ENCODE results near the gene GATA2.

The GATA2 gene

DNA sequence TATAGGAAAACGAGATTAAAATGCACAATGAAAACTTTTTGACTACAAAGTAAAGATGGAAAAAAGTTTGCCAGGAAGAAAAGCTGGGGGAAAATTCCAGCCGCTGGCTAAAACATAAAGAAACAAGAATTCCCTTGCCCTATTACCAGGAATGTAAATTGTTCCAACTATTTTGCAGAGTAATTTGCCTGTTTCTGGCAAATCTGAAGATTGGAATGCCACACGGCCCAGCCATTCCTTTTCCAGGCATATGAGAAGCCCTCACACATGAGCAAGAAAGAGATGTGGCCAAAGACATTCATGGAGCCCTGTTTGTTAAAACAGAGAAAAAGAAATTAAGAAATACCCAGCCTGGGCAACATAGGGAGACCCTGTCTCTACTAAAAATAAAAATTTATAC, 8.4 kb upstream of the GATA2 start:
- no peak for DNase-seq

DNA sequence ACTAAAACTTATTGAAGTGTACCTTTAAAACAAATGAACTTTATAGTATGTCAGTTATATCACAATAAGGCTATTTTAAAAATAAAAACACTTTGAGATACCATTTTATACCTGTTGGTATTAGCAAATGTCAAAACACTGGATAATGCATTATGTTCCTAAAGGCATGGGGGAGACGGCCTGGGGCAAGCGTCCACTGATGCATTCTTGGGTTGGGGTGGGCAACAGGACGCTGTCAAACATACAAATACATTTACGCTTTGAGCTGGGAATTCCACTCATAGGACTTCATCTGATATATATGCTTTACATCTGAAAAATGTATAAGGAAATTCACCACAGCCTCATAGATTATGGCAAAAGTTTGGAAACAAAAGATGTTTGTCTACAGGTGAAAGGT, 7.6 kb upstream of the GATA2 start:
- DNase-seq: no peak

DNA sequence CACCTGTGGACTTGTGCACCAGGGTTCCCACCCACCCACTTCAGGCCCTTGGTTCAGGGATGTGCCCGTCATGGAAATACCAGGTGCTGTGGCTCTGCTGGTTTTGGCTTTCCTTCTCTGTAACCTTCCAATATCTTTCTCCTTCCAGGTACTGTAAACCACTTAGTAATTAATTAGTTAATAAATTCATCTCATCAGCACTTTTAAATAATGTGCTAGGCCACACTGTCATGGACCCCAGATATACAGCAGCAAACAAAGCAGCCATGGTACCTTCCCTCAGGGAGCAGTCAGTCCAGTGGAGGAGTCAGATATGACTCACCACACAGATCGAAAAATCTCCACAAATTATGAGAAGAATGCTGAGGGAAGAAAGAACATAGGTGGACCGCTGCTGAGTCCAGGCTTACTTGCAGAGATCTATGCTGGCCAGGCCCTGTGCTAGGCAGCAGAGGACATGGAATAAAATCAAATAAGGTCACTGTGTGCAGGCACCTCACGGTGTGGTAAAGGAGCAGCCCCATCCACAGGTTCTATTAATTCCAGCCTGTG, 6.8 kb upstream of the GATA2 start:
- DNase-seq: no peak

DNA sequence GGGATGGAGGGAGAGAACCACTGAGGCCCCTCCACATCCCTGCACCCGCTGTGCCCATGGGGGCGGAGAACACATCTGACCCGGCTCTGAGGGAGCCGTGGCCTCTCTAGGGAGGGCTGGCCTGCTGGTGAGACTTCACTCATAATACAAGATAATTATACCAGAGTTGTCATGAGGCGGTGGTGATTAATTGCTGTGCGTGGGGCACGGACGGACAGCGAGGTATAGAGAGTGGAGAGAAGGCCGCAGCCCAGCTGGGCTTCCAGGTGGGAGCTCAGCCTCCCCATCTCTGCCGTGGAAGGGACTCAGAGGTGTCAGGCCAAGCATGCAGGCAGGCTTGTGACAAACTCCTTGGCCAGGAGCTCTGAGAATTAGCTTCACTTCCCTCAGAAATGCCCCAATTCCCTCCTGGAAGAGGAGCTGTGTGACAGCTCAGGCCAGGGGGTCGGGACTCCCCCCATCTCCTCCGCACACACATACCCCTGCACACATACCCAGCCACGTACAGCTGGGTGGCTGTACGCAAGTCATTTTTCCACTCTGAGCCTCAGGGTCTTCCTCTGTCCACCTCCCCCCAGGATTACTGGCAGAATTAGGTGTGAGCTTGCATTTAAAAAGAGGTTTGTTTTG, 6.0 kb upstream of the GATA2 start:
- no peak for DNase-seq

DNA sequence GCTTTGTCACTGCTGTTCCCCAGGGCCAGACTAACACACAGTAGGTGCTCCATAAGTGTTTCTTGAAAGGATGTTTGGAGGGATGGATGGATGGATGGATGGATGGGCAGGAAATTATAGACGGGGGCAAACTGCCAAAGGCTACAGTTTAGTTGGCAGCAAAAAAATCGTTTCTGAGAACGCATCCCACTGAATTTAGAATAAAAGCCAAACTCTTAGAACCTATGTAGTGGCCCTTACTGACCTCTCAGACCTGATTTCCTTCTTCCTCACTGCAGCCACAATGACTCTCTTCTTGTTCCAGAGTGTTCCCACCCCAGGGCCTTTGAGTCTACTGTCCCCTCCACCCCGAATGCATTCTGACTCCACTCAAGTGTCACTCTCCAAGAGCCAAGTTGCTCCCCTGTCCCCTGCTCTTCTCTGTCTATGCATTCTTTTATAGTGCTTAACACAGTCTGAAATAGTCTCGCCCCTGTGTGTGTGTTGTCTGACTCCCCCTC, 5.2 kb upstream of the GATA2 start:
- no peak for DNase-seq

DNA sequence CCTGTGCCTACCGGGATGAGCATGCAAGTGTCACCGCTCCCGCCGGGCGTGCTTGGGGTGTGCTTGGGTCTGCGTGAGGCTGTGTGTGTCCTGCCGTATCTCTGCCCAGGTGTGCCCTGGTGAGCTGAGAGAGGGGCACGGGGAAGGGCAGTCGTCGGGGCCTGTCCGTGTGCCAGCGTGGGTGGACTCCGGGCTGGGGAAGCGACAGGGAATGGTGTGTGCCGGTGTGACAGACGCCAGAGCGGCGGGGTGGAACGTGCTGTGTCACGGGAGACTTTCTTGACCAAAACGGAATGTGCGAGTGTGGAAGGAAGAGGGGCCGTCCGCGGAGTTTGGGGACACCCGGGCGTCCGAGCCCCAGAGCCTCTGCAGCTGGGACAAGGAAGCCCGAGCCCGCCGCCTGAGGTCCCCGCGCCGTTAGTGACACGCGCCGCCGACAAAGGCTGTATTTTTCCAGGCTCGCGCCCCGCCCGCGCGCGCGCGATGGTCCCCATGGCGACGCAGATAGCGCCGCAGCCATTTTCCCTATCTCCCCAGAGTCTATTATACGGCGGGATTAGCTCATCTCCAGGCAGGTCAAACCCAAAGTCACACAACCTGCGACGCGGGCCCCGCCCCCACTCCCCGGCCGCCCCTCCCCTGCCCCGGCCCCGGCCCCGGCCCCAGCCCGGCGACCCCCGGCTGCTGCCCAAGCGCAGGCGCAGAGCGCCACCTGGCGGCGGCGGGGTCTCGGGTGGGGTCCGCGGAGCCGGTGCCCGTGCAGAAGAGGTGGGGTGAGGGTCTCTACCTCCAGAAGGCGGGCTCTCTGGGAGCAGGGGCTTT, 4.5 kb upstream of the GATA2 start:
- DNase-seq: peak; percentile 51

DNA sequence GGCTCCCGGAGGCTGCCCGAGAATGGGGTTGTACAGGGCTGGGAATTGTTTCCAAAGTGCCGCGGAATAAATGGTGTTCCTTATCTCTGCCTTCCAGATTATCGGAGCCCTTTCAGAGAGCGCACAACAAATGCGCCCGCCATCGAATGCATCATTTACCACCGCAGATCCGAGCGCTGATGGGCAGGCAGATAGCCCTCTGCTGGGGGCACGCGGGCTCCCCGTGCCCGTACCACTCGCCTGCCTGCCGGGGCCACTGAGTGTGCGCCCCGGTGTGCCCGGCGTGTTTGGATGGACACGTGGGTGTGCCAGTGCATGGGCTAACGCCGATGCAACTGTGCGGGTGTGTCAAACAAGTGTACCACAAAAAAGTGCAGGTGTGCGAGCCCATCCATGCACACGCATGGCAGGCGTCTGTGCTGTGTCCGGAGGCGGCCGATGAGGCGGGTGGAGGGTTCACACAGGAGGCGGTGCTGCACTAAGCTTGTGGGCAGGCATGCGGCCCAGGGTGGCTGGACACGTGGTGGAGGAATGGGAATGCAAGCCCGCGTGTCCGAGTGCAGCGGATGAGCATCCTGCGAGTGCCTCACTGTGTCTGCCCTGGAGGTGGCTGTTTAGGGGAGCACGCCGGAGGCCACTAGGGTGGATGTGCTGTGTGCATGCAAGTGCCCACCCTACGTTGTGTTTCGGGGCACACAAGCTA, 3.8 kb upstream of the GATA2 start:
- DNase-seq: no peak

DNA sequence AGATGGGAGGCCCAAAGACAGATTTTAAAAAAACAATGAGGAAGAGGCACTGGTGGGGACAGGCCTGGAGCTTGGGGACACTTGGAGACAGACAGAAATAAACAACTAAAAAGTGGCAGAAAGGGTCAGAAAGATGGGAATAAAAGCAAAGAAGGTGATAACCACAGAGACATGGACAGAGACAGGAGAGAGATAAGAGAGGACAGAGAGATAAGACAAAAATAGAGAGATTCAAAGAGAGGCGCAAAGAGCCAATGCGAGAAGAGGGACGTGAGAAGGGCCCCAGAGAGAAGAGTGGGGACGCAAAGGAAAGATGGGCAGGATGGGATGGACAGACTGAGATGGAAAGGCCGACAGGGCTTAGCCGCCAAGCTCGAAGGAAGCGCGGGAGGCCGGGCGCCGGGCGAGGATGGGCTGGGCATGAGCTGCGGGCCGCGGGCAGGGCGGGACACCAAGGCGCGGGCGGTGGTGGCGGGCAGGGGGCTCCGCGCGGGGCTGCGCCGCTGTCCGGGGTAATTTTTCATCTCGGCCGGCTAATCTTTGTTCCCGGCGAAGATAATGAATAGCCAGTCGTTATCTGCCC, 3.1 kb upstream of the GATA2 start:
- no peak for DNase-seq

DNA sequence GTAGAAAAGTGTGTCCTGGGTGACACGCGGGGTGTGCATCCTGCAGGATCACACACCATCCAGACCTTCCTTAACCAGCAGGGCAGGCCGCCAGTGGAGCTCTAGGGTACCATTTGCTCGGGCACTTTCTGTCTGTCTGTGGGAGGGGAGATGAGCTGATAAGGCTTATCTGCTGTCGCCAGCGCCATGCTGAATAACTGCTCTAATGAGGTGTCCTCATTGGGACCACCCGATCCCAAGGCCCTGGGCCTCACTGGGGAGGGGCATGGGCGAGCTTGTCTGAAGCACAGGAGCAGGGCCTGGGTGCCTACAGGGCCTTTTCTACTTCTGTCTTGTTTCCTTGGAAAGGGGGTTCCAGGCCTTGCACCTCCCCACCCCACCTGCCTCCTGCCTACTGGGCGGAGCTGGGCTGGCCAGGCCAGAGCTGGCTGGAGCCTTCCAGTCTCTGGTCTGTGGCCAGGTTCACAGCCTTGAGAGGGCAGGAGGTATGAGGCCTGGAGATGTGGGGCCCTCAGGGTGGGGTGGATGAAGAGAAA, 2.5 kb upstream of the GATA2 start:
- DNase-seq: no peak

DNA sequence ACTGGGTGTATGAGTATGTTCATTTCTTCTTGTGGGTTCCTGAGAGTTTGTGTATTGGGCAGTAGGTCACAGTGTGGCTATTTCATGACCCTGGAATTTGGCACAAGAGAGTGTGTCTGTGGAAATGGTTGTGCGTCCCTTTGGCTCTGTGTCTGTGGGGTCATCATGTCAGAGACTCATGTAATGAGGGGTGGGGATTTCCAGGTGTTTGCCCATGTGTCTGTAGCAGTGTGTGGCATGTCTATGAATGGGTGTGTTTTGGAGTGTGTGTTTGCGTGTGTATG, 1.3 kb upstream of the GATA2 start:
- DNase-seq: no peak

DNA sequence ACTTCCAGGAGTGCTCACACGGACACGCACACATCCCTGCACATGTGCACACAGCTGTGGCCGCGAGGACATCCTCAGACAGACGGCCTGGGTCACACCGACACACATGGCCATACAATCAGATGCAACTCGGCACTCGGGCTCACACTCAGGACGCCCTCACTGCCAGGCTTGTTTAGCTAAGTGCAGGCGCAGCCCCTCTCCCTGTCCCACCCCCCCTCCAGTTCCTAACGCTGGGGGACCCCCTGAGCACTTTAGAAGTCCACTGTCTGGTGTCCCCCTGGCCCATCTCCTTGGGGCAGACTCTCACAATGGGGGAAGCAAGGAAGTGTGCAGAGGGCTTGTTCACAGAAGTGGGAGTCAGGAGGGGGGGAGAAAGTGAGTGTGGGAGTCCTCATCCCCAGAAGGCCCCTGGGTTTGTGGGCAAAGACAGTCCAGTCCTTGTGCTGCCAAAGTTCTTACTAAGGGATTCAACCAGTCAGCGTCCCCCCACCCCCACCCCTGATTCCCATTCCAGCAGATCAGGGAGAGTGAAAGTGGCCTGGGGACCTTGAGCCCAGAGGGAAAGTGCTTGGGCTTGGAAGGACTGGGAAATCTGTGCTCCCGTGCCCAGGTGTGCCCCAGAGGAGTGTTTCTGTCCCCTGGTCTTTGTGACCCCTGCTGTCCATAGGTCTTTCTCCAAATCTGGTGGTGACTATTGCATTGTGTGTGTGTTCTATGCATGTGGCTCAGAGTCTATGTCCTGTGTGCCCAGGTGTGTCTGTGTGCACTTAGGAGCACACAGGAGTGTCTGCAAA, 767 bp upstream of the GATA2 start:
- no peak for DNase-seq

DNA sequence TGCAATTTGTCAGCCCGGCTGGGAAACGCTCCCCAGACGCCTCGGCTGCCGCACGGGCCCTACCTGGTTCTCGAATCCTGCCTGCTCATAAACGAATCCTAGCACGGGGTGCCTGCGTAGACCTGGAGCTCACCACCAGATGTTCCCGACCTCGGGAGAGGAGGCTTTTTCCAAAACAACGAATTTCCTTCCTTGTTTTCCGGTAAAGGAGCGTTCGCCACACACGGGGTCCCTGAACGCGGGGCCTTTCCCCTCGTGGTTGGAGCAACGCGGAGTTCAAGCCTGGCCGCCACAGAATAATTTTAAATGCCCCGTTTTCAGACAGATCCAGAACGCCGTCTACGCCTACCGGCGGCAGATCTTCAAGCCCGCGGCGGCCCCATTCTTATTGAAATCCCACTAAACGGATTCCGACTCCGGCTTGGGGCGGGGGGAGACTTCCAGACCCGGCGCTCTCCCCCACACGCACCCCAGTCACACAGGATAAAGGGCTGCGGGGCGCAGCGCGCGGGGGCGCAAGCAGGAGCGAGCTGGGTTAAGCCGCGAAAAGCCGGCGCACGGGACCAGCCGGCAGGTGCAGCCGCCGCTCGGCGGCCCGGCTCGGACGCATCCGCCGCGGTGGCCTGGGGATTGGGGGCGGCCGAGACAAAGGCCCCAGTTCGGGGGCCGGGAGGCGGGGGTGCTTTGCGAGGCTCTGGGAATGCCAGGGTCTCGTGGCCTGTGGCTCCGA, 895 bp downstream of the GATA2 start:
- no peak for DNase-seq

DNA sequence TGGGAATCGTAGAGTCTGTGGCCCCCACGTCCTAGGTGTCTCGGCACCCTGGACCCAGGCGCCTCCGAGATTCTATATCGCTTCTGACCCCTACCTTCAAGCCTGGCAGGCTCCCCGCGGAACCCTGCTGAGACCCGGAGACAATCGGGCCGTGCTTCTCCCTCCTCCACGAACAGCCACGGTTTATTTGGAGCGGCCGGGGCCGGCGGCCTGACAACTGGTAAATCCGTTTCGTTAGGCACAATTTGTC, 1.4 kb downstream of the GATA2 start:
- no peak for DNase-seq

DNA sequence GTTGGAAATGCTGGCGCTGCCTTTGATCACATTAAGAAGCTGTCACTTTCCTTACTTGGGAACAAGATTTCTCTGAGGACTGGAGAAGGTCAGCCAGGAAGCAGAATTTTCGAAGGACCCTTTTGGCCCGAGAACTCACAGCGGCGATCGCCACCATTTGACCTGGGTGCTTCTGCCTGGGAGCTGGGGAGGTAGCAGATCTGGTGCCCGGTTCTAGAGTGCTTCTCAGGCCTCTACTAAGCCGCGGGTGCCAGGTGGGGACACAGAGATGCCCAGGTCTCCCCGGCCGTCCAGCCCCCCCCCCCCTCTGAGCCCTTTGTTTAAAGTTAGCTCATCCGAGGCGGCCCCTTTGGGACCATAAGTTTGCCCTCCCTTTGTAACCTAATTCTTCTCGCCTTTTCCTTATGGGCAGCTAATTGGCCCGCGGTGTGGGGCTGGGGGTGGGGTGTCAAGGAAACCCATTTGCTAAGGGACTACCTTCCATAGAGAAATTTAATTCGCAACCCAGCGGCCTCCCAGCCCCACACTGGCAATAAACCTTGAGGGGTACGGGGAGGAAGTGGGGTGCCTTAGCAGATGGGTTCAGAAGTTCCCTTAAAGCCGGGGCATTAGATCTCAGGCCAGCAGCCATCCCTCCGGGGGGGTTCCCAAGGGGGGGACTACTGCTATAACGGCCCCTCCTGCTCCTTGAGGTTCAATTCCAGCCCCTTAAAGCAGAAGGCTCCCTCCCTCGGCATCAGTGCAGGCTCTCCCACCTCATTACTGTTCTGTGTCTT, 1.9 kb downstream of the GATA2 start:
- DNase-seq: no peak

DNA sequence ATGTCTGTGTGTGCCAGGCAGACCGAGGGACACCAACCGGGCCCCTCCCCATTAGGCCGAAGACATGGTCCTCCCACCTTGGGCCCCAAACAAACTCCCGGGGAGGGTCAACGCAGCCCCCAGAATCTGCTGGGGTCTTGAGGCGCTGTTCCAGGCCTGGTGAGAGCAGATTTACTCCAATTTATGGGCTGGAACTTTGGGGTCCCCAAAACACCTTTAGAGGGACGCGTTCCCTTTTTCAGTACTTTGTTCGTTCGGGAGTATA, 2.4 kb downstream of the GATA2 start:
- no peak for DNase-seq

DNA sequence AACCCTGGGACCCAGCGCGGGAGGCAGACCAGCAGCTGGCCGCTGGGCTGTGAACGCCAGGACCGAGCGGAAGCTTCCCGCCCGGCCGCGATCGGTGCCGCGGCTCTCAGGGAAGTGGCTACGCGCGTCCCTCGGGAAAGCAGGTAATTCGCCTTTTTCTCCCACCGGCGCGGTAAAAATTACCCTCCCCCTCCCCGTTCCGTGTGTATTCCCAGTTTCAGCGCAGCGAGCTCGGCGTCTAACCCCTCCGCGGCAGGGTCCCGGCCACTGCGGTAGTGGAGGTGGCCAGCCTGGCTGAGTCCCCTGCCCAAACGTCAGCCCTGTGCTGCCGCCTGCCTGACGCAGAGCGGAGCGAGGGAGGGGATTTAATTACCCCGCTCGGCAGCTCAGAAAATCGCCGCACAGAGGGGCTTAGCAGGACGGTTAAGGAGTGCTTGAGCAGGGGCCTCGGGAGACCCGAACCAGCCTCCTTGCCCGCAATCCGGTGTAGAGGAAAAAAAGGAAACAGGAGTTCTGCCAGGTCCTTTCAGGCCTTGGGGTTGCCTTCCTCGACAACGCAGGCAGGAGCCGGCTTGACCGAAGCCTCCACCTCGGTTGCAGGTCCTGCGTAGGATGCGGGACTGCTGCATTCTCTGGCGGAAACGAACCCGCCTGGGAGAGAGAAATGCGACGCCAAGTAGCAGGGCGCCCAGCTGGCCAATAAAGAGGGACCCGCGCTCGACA, 2.9 kb downstream of the GATA2 start:
- DNase-seq: peak; percentile 56

DNA sequence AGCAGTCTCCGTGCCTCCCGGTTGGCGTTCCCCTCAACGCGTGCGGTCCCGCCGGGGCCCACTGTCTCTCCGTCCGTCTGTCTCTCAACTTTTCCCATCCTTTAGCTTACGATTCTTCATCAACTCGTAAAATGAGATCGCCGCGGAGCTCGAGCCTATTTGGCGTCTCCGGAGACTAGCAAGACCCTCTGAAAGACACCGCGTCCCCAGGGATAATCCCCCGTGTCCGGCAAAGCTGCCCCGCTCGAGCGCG, 3.4 kb downstream of the GATA2 start:
- DNase-seq: no peak

DNA sequence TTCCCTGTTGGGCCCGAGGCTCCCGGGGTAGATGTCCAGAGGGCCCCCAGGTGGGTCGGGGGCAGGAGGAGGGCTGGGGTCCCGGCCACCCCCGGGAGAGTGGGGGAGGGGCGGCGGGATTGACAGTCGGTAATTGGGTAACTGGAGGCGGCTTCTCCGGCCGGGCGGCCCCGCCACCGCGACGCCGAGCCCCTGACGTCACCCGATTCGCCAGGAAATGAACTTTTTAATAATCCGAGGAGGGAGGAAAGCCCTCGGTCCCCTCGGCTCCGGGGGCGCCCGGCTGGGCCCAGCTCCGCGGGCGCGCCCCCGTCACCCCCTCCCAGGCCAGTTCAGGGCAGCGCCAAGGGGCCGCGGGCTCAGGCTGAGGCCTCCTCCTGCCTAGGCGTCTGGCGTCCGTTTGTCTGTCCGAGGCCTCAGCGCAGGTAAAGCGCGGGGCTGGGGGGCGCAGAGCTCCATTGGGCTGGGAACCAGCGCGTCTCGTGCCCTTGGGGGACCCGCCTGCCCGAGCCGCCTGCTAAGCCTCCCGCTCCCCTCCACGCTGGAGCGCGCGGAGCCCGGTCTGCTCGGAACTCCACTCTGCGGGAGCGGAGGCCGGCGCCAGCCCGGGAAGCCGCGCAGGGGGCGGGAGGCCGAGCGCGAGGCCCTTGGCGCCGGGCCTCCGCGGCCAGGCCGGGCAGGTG, 3.9 kb downstream of the GATA2 start:
- peak; percentile 6 for DNase-seq

DNA sequence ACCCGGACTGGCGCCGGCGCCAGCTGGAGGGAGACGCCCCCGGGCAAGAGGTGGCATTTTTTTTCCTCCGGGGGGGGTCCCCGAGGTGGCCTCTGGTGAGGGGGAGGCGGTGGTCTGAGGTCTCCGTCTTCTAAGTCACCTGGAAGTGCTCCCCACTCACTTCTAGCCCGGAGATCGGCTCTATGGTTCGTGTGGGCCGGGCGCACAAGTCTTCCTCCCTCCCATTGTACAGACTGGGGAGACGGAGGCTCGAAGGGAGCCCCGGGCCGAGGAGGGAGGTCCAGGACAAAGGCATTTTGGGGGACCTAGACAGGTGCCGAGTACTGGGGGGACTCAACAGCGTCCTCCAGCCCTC, 4.4 kb downstream of the GATA2 start:
- no peak for DNase-seq

DNA sequence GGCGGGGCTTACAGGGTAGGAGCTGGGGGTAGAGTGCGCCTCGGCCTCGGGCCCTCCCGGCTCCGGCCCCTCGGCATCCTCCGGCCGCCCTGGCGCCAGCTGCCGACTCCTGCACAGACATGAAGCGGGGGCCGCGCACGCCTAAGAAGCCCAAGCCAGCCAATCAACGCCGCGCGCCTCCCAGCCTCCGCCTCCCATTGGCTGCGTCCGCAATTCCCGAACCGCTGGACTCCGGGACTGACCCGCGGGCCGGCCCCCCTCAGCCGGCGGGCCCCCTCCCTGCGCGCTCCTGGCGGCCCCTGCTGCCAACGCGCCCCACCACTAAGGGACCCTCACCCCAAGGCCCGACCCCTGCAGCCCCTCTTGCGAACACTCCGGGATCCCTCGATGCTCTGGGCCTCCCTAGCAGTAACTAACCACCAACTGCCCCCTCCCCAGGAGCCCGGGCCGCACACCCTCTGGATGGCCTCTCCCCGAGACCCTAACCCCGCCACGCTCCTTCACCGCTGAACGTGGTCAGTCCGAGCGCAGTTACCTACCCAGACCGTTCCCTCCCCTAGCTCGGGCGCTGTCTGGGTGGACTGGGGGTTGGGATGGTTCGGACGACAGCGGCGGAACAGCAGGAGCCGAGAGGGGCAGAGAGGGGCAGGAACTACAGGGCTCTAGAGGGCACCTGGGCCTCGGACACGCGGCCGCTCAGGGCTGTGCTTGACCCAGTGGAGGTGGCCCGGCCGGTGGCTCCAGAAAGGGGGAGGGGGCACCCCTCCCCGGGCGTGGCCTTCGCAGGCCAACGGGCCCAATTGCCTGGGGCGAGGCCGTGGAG, 5.0 kb downstream of the GATA2 start:
- DNase-seq: peak; percentile 62

All from SHP77 treated with DMSO at 0.1 percent for 48 hours (cell line).